GM18499 (cell line): ENCODE data around the gene RPTOR.

Experiments used
- ATAC-seq: cut with Tn5 transposase; IDR thresholded peaks from one replicate; pipeline ENCODE4 v1.9.1; 2021; ENCODE audit warnings: moderate number of reproducible peaks; ENCODE audit not compliant: insufficient read depth, unreplicated experiment

The RPTOR gene

GRCh38 chr17:80636361-80637018 is 91.9 kb downstream of the RPTOR start:
- ATAC-seq = no peak

- no peak for ATAC-seq
Measured at GRCh38 chr17:80637048-80637781, 92.6 kb downstream of the RPTOR start.

- no peak for ATAC-seq
Measured at GRCh38 chr17:80639658-80640057, 95.0 kb downstream of the RPTOR start.

DNA sequence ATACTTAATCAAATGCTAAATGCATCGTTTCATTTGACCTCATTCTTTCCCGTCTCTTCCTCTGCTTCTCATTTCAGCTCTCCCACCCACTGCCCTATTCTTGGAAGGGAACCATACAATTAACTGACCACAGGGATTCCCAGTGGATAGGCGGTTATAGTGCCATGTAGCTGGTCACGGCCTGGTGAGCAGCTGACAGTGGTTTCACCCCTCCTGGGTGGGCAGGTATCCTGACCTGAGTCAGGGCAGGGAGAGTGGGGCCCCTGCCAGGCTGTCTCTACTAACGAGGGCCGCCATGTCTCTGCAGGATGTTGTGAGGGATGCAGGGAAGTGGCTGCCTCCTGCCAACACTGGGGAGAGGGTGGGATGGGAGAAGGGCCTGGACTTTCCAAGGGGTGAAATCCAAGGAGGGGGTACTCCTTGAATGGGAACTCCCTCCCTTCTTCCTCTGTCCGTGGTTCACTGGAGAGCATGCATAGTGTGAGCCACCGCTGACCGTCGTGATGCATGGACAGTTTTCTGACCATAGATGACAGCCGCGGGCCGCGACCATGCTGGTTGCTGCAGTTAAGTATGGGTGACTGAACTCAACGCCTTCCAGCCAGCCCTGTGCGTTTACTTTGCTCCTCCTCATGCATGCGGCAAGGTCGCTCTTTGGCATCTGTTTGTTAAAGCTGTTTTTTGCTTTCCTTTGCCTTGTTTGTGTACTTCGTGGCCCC is 95.9 kb downstream of the RPTOR start:
- ATAC-seq = no peak

- no peak for ATAC-seq
Measured at GRCh38 chr17:80643326-80644099, 98.9 kb downstream of the RPTOR start.

DNA sequence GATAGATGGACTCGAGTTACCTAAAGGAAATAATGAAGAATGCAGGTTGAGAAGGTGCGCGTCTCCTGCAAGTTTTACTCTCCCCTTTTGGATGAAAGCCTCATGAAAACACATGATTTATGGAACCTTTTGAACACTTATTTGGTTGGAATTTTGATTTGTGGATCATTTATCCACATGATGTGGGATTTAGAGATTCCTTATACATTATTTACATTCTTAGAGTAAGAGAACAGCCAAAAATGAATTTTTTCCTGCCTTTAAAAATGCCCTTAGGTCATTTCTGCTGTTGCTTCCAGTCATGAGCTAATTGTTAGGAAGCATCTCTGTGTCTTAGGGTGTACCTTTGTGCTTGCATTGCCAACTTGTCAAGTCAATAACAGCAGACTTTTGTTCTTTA is 99.9 kb downstream of the RPTOR start:
- no peak for ATAC-seq

- ATAC-seq = no peak
Measured at GRCh38 chr17:80645706-80646325, 101.2 kb downstream of the RPTOR start.

GRCh38 chr17:80646328-80646727 is 101.7 kb downstream of the RPTOR start:
- no peak for ATAC-seq

DNA sequence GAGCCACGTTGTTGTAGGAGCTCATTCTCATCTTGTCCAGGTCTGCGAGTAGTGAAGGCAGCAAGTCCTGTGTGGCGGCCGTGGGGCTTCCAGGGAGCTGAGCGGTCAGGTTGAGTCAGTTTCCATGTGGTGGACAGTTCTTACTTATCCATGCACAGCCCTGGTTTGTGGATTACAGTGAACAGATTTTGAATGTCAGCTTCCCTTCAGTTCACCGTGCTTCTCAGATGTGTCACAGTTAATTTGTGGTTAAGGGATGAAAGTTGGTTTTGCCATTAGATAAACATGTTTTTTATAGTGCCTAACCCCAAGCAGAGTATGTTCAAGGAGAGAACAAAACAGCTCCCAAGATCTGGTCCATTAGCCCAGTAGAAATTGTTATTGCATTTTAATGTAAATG is 103.1 kb downstream of the RPTOR start:
- no peak for ATAC-seq

- ATAC-seq = no peak
Measured at GRCh38 chr17:80649200-80649644, 104.6 kb downstream of the RPTOR start.

- ATAC-seq = no peak
Measured at GRCh38 chr17:80649672-80650330, 105.2 kb downstream of the RPTOR start.

- no peak for ATAC-seq
Measured at GRCh38 chr17:80650331-80650672, 105.7 kb downstream of the RPTOR start.

- no peak for ATAC-seq
Measured at GRCh38 chr17:80650751-80651518, 106.3 kb downstream of the RPTOR start.

DNA sequence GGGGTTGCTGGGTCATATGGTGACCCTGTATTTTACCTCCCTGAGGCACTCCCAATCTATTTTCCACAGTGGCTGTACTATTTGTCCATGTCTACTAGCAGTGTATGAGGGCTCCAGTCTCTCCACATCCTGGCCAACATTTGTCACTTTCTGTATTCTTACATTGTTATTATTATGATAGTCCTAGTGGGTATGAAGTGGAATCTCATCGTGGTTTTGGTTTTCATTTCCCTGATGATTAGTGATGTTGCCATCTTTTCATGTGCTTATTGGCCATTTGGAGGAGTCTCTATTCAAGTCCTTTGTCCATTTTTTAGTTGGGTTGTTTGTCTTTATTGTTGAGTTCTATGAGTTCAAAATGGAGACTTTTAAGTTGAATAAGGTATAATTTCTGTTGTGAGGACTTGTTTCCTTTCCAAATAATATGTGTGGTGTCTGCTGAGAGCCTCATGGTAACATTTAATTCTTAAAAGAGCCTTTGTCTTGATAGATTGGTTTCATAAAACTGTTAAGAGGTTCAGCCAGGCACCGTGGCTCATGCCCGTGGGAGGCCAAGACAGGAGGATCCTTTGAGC is 108.2 kb downstream of the RPTOR start:
- no peak for ATAC-seq

- no peak for ATAC-seq
Measured at GRCh38 chr17:80653856-80654255, 109.2 kb downstream of the RPTOR start.

- ATAC-seq = no peak
Measured at GRCh38 chr17:80655608-80656007, 111.0 kb downstream of the RPTOR start.

- no peak for ATAC-seq
Measured at GRCh38 chr17:80656590-80656989, 112.0 kb downstream of the RPTOR start.

- ATAC-seq = no peak
Measured at GRCh38 chr17:80657561-80657960, 112.9 kb downstream of the RPTOR start.

- no peak for ATAC-seq
Measured at GRCh38 chr17:80658821-80659220, 114.2 kb downstream of the RPTOR start.
